Vagina (tissue), 2 donors: ENCODE measurements around the gene TOX4. TPM values are rescaled to one million over a fixed set of nuclear protein-coding genes. Genes with fewer than 3 reads are reported as not detected.

Experiments used
- DNase-seq, 2 donors: peaks; one replicate each; pipeline ENCODE4 v3.0.0-alpha.2; 2017; ENCODE audit errors: extremely low spot score in 2 of 2
- H3K27ac ChIP-seq: fragments of 200-600 bp; sonication (generic); one replicate; pipeline ENCODE4 v1.5.1; 2019
- H3K27me3 ChIP-seq: fragments of 200-600 bp; sonication (generic); one replicate; pipeline ENCODE4 v1.5.1; 2019
- H3K36me3 ChIP-seq, 2 donors: fragments of 200-600 bp; sonication (generic); one replicate each; pipeline ENCODE4 v1.5.1; 2017 to 2019
- H3K4me1 ChIP-seq: fragments of 200-600 bp; sonication (generic); one replicate; pipeline ENCODE4 v1.5.1; 2019
- H3K4me3 ChIP-seq, 2 donors: fragments of 200-600 bp; sonication (generic); 1 replicate in 1 of 2; 2 replicates in 1 of 2; pipeline ENCODE4 v1.5.1; 2016 to 2019
- H3K9me3 ChIP-seq: fragments of 200-600 bp; sonication (generic); one replicate; pipeline ENCODE4 v1.5.1; 2019
- CTCF ChIP-seq, 3 experiments: fragments of 450-650 bp in 2 of 3; fragments of 200-600 bp in 1 of 3; sonication (generic) in 1 of 3; IDR thresholded peaks; one replicate each; pipeline ENCODE4 v1.5.1; 2017 to 2019; ENCODE audit warnings: antibody characterized with exemption in 3 of 3, mild to moderate bottlenecking in 2 of 3, moderate library complexity in 2 of 3
- POLR2A ChIP-seq, 2 donors: fragments of 450-650 bp; IDR thresholded peaks; one replicate each; pipeline ENCODE4 v1.6.1; 2017; ENCODE audit warnings: antibody characterized with exemption in 2 of 2, mild to moderate bottlenecking in 2 of 2, moderate library complexity in 2 of 2
- POLR2AphosphoS5 ChIP-seq, 2 donors: sonication (generic); formaldehyde crosslinking; IDR thresholded peaks; one replicate each; pipeline ENCODE4 v1.9.0; 2017; ENCODE audit warnings: antibody characterized with exemption in 2 of 2, mild to moderate bottlenecking in 2 of 2, low read depth in 1 of 2; ENCODE audit not compliant: insufficient read depth in 1 of 2
- intact Hi-C: fragments of 100-400 bp; cut with DNase I; formaldehyde crosslinking; loops from one replicate; pipeline ENCODE4 v1.15.1; 2023
- total RNA-seq: library from RNA; depleted of rRNA; stranded (reverse); fragments of >200 nt; gene quantifications from one replicate; pipeline ENCODE4 v1.2.3, GENCODE V29; 2016

Gene TOX4
- total RNA-seq, 1 donor from 2014 or later: 23.3 TPM

DNA sequence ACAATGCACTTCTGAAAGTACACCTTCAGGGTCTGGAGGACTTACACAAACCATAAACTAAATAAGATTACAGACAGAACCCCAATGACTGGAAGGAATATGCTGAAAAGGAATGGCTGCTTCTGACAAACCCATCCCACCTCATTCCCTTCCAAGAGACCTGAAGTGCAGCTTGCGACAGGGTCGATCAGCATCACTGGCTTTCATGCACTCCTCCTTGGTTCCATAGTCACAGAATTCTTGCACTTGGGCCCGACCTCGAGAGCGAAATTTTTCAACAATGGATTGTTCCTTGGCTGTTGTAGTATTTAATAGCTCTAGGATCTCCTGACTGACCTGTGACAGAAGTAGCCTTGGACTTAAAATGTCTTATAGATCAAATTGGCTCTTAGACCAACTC is 24.6 kb downstream of the TOX4 start:
- intact Hi-C loops: loop anchor here (10.0 kb wide), 1 partner anchor 53 kb away; no protein-coding TSS in a partner anchor
- DNase-seq: no peak
- no peaks in the 10 kb centered on the region for H3K9me3 ChIP-seq
- TF ChIP-seq CTCF (IDR thresholded peaks at IDR 0.05) (no peak), POLR2A (IDR thresholded peaks at IDR 0.05) (no peak), POLR2AphosphoS5 (IDR thresholded peaks at IDR 0.05; ENCODE audit: insufficient read depth in 1 of 2, low read depth in 1 of 2) (no peak)
- no peak overlapping the region for H3K4me3 ChIP-seq
- peaks cover 9% of the 10 kb centered on the region for H3K4me1 ChIP-seq
- H3K27me3 ChIP-seq: no peaks in the 10 kb centered on the region
- no peak overlapping the region for H3K27ac ChIP-seq
- H3K36me3 ChIP-seq: peaks cover 0 to 53% of the 10 kb centered on the region in 2 donors

GRCh38 chr14:21503376-21503775 is 26.4 kb downstream of the TOX4 start:
- Histone ChIP-seq H3K9me3 (no peaks in the 10 kb centered on the region), H3K4me3 (no peak overlapping the region), H3K36me3 (peaks cover 0 to 38% of the 10 kb centered on the region in 2 donors), H3K27me3 (no peaks in the 10 kb centered on the region), H3K4me1 (peaks cover 9% of the 10 kb centered on the region), H3K27ac (no peak overlapping the region)
- DNase-seq: no peak
- intact Hi-C loops: loop anchor here (10.0 kb wide), 1 partner anchor 51 kb away; no protein-coding TSS in a partner anchor
- no peak for TF ChIP-seq CTCF (IDR thresholded peaks at IDR 0.05)

DNA sequence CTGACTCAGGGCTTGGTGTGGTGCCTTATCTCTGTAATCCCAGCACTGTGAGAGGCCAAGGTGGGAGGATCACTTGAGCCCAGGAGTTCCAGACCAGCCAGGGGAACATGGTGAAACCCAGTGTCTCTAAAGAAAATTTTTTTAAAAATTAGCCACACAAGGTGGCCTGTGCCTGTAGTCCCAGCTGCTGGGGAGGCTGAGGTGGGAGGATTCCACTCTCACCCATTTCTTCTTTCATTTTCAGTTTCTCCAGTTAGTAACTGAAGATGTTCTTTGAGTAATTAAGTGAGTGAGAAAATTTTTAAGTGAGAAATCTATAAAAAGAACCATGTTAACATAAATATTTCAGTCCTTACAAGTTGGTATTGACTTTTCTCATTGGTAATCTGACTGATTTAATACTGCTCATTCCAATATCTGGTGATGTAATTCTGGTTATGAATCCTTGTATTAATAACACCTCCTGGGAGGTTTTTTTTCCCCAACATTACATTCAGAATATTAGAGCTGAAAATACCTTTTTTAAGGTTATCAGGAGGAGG is 28.1 kb downstream of the TOX4 start:
- TF ChIP-seq POLR2AphosphoS5 (IDR thresholded peaks at IDR 0.05; ENCODE audit: insufficient read depth in 1 of 2, low read depth in 1 of 2): no peak
- no peak for TF ChIP-seq CTCF (IDR thresholded peaks at IDR 0.05)
- TF ChIP-seq POLR2A (IDR thresholded peaks at IDR 0.05): no peak
- Histone ChIP-seq H3K4me3 (no peak overlapping the region), H3K36me3 (peaks cover 0 to 21% of the 10 kb centered on the region in 2 donors), H3K9me3 (no peaks in the 10 kb centered on the region), H3K4me1 (peaks cover 23% of the 10 kb centered on the region), H3K27me3 (no peaks in the 10 kb centered on the region), H3K27ac (no peak overlapping the region)
- intact Hi-C loops: loop anchor here (10.0 kb wide), 1 partner anchor 50 kb away; no protein-coding TSS in a partner anchor
- no peak for DNase-seq

GRCh38 chr14:21506557-21506956 is 29.6 kb downstream of the TOX4 start:
- TF ChIP-seq POLR2A (IDR thresholded peaks at IDR 0.05) (no peak), CTCF (IDR thresholded peaks at IDR 0.05) (no peak), POLR2AphosphoS5 (IDR thresholded peaks at IDR 0.05; ENCODE audit: insufficient read depth in 1 of 2, low read depth in 1 of 2) (no peak)
- Histone ChIP-seq H3K36me3 (peaks cover 0 to 19% of the 10 kb centered on the region in 2 donors), H3K27ac (no peak overlapping the region), H3K27me3 (no peaks in the 10 kb centered on the region), H3K4me1 (peaks cover 28% of the 10 kb centered on the region), H3K9me3 (no peaks in the 10 kb centered on the region), H3K4me3 (no peak overlapping the region)
- no peak for DNase-seq
- intact Hi-C loops: loop anchor here (10.0 kb wide), 1 partner anchor 48 kb away; no protein-coding TSS in a partner anchor

- no peak for TF ChIP-seq POLR2A (IDR thresholded peaks at IDR 0.05)
- TF ChIP-seq POLR2AphosphoS5 (IDR thresholded peaks at IDR 0.05; ENCODE audit: insufficient read depth in 1 of 2, low read depth in 1 of 2): no peak
- TF ChIP-seq CTCF (IDR thresholded peaks at IDR 0.05): no peak
- Histone ChIP-seq H3K4me3 (peak overlapping the region in 1 of 2 donors; percentile 90), H3K4me1 (peaks cover 28% of the 10 kb centered on the region), H3K36me3 (no peaks in the 10 kb centered on the region), H3K27me3 (no peaks in the 10 kb centered on the region), H3K27ac (no peak overlapping the region), H3K9me3 (no peaks in the 10 kb centered on the region)
- intact Hi-C loops: loop anchor here (10.0 kb wide), 1 partner anchor 45 kb away; no protein-coding TSS in a partner anchor
- DNase-seq: no peak
Measured at GRCh38 chr14:21509432-21510143, 32.6 kb downstream of the TOX4 start.
